Stimulated activated CD4-positive, alpha-beta T cell treated with anti-CD3 and anti-CD28 coated beads, Interleukin-2, amount 100 ng/mL, for 48 hours (primary cell): ENCODE measurements around the gene TNNI3.
A peak's percentile ranks its signal among the peaks of the same experiment; 100 is the strongest.
"Not testable (repeated sequence)": the region's sequence is repeated elsewhere in the genome, so short reads cannot be mapped to it uniquely, and the experiment has no call there.

ENCODE experiments used
- DNase-seq, 2 donors: peaks; one replicate each; pipeline ENCODE4 v3.0.0-alpha.2; 2020

Gene TNNI3

DNA sequence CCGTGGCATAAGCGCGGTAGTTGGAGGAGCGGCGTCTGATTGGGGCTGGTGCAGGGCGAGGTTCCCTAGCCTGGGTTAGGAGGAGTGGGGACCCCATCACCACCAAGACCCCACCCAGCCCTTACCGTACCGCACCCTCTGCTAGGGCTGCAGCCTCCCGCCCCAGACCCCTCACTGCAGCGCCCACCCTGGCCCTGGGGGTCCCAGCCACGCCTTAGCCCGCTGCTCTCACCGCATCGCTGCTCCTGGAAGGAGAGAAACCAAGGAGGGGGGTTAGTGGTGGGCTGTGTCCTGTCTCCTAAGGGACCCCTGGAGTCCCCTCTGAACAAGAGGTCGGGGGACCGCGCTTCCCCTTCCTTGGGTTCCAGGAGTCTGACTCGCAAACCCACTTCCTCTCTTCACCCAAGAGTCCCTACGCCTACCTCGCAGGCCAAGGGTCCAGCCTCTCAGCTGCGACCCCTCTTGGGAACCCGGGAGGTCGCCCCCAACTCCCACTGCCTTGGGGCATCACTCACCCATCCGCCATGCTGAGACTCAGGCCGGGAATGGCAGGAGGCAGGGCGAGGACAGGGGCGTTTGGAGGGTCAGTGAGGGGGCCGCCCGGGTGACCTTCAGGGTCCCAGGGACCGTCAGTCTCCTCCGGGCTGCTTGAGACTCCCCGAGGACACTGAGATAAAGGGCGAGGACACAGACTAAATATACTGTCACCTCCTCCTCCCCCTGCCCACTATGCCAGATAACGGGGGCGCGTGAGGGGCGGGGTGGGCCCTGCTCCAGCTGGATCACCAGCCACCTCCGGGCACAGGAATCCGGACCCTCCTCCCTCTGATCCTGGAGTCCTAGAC is at the start of gene TNNI3:
TNNI3 (minus strand) TSS at position 669 of the 845 bp plus-strand sequence; CDS start at position 526, 143 bp downstream.
- DNase-seq = no peak

DNA sequence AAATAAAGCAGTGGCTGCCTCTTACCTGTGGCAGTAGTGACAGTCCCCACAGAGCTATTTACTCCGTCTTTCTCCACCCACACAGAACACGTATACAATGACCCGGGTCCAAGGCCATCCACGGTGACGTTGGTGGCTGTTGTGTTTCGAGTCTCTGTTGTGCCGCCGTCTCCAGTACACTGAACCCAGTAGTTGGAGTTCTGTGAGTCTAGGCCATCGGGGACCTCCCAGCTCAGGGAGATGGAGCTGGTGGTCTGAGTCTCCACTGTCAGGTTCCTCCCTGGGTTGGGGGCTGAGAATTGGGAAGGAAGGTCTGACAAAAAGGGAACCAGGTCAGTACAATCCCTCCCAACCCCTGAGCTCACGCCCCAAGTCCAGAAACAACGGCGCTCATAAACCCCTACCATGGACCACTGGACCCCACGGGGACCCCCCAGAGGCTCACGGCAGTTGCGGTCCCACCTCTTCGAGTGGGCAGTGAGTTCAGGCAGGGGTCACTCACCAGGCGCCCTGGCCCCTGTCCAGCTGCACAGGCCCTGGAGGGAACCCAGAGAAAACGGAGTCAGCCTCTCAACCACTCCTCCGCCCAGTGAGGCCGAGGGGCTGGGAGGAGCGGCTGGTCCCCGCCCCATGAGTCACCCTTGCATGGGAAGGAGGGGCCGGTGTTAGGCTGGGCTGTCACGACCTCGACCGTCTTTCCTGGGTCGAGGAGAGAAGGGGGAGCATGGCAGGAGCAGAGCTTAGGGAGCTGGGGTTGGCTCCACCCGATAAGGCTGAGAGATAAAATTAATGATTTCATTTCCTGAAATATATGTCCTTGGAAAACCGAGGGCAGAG is 49.4 kb upstream of the TNNI3 start:
- DNase-seq = peak; percentile 29 to 44

DNA sequence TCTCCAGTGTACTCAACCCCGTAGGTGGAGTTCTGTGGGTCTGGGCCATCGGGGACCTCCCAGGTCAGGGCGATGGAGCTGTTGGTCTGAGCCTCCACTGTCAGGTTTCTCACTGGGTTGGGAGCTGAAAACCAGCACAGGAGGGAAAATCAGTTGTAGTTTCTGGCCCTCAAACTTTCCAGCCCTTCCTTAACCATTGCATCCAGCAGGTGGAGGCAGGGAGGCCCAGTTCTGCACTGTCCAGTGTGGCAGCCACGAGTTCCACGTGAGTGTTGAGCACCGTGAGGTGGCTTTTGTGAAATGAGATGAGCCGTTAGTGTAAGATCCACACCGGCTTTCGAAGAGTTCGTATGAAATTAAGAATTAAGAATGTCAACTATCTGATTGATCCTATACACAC is 44.7 kb upstream of the TNNI3 start:
- DNase-seq = not testable (repeated sequence)

DNA sequence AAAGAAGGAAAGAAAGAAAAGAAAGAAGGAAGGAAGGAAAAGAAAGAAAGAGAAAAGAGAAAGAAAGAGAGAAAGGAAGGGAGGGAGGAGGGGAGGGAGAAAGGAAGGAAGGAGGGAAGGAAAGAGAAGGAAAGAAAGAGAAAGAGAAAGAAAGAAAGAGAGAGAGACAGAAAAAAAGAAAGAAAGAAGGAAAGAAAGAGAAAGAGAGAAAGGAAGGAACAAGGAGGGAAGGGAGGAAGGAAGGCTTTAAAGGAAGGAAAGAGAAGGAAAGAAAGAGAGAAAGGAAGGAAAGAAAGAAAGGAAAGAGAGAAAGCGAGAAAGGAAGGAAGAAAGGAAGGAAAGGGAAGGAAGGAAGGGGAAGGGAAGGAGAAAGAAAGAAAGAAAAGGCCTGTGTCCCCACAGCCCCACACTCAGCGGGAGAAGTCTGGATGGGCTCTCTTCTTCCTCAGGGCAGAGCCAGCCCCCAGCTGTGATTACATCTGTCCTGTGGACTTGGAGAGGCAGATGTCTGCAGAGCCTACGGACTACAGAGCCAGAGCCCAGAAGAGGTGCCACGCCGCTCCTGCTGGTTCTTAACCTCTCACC is 42.2 kb upstream of the TNNI3 start:
- DNase-seq = no peak

DNA sequence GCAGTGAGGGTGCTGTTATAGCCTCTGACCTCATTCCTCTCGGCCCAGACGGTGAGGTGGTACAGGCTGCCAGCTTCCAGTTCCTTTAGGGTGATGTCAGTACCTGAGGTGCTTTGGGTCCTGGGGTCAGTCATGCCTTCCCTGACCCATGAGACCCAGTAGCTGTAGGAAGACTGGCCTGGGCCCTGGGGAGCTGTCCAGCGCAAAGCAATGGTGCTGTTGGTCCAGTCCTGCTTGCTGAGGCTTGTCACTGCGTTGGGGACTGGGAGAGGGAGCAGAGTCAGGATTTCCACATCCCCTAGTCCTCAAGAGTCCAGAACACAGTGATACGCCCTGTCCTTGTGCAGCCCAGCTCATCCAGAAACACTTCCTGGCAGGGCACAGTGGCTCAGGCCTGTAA is 41.1 kb upstream of the TNNI3 start:
- DNase-seq = no peak

DNA sequence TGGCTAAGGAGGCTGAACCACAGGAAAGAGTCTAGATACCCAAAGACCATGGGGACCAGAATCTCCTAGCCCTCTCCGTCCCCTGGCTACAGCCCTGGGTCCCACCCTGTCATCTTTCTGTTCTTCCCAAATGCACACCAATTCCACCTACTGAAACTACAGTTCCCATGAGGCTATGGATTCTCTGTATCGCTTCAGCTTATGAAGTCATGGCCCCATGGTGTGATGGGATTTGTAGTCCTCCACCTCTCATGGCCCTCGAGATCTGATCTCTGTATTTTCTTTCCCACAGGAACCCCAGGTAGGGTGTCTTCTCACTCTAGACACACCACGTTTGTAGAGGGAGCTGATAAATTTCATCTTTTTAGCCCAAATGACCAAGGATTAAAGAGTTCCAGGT is 40.0 kb upstream of the TNNI3 start:
- no peak for DNase-seq

DNA sequence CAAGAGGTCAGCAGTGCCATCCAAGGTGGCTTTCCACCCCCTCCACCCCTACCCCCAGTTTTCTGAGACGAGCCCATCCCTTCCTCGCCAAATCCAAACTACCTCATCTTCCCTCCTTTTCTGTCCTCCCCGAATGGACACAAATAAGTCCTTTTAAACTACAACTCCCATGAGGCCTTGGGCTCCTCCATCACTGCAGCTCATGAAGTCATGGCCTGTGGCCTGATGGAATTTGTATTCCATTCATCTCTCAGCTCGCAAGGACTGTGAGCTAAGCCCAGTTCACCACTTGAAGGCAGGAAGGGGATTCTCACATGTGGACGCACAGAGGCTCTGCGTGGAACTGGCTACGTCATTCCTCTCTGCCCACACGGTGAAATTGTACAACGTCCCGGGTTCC is 39.3 kb upstream of the TNNI3 start:
- no peak for DNase-seq

DNA sequence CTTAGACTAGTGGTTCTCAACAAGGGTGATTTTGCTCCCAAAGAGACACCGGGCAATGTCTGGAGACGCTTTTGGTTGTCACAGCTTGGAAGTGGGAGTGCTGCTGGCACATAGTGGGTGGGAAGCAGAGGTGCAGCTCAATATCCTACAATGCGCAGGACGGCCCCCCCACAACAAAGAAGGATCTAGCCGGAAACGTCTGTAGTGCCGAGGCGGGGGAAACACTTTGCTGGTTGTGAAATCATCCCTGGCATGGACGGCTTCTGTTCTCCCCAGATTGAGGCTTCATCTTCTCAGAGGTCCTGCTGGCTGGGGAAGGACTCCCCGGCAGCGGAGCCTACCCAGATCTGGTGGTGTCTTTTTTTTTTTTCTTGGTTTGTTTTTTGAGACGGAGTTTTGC is 35.9 kb upstream of the TNNI3 start:
- no peak for DNase-seq

DNA sequence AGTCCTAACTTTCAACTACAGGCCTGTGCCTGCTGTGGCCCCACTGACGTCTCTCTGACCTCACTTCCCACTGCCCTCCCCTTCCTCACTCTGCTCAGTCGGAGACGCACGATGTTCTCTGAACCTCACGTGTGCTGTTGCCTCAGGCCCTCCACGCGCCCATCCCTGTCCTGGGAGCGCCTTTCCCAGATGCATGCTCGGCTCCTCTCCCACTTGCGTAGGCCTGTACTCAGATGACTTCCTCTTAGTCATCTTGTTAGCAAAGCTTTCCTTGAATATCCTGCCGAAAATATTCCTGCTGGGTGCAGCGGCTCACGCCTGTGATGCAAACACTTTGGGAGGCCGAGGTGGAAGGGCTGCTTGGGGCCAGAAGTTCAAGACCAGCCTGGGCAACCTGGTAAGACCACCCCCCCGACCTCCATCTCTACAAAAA is 31.9 kb upstream of the TNNI3 start:
- no peak for DNase-seq

DNA sequence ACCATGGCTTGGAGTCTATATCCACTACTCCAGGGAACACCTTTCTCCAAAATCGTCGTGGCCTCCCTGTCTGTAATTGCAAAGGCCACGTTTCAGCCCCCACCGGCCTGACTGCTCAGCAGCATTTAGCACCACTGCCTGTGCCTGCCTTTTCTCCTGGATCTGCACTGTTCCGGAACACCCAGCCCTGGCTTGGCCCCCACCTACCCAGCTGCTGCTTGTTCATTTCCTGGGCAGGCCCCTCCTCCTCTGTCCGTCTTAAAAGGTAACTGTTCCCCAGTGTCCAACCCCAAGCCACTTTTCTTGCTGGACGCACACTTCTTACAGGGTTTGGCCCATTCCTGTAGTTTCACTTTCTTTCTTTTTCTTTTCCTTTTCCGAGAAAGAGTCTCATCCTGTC is 31.1 kb upstream of the TNNI3 start:
- no peak for DNase-seq

DNA sequence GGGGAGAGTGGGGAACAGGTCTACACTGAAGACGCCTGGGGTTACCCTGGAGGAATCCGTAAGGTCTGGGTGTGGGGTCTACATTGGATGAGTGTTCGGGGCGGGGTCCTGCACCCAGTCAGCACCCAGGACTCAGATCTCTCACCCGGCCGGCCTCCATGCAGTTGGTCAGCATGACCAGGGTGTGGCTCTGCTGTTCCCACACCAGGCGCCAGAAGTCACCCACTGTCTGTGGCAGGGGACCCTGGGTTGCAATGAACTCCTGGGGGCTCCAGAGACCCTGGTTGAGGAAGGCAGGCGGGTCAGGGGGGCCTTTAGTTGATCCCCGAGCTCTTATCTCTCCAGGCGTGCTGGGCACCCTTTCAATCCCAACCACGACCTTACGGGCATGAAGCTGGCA is 28.5 kb upstream of the TNNI3 start:
- no peak for DNase-seq

DNA sequence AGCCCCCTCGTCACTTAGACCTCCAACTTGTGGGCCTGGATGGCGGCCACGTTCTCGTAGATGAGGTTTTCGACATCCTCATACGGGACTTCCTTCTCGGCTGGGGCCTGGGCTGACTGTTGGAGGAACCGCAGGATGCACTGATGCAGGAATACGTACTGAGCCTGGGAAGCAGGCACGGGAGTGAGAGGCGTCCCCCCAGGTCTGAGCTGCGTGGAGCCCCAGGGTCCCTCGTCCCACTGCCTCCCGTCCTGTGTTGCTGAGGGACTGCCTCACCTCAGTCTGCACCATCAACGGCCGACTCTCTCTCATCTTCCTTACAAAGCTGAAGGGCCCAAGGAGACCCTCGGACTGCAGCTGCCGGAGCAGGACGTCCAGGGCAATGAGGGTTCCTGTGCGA is 24.2 kb upstream of the TNNI3 start:
- DNase-seq = no peak

DNA sequence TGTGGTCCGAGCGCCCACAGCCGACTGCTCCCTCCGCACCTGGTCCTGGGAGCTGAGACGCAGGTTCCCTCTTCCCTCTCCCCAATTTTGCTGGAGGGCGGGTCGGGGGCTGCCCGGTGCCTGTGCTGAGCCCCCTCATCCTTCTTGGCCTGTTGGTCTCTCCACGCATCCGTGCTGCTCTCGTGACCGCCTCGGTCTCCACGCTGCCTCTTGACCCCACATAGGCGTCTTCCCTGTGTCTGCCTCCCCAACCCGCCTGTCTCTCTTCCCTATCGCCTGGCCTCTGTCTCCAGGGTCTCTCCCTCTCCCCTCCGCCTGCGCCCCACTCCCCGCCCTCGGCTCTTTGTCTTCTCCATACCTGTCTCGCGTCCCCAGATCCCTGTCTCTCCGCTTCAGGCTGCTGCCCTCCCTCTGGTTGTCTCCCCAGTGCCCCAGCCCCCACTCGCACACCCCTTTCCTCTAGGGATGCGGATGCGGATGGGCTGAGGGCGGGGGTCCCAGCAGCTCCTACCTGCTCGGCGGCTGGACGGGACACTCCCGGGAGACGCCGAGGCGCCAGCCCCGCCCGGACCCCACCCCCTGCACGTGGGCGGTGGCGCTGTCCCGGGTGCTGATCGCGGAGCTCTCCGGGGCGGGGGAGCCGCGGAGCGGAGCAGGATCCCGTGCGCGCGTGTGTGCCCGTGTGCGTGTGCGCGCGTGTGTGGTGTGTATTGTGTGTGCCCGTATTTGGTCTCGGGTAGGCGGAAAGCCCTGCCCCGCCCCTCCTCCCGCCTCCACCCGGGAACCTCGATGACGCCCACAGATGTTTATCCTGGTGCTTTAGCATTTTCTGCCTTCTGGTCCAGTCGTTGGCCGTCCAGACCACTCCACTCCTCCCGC is 22.3 kb upstream of the TNNI3 start, which contains the start of gene SYT5:
SYT5 (minus strand) TSS at position 684 of the 879 bp plus-strand sequence. CDS start 1,248 bp downstream, outside the sequence.
- DNase-seq = peak; percentile 70

DNA sequence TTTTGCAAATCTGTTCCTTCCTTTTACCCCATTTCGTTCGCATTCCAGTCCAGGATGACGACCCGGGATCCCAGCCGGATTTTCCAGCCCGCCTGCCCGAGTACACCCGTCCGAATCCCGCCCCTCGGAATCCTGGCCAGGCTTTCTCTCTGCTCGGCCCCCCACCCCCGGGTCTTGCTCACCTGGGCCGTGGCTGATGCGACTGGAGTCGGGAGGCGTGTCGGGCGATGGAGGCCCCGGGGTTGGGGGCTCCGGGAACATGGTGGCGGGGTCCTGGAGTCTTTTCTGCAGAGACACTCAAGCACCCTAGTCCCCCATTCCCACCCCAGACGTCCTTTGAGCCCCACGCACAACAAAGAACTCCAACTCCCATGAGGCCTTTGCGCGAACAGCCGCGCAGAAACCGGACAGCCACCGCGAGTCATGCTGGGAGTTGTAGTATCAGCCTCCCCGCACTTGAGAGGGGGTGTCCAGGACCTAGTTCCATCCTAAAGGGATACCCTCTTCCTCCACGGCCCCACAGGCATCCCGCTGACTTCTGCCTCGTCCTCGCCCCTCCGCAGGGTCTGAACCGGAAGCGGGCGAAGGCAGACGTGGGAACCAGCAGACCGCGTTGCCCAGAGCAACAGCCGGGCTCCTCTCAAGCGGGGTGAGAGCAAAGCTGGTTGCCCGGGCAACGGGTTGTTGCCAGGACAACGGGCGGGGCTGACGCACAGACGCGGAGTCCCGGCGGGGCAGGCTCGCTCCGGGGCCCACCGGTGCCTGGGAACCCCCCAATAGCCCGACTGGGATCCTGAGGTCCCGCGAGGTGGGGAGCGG is 21.5 kb upstream of the TNNI3 start:
- peak; percentile 76 to 82 for DNase-seq

DNA sequence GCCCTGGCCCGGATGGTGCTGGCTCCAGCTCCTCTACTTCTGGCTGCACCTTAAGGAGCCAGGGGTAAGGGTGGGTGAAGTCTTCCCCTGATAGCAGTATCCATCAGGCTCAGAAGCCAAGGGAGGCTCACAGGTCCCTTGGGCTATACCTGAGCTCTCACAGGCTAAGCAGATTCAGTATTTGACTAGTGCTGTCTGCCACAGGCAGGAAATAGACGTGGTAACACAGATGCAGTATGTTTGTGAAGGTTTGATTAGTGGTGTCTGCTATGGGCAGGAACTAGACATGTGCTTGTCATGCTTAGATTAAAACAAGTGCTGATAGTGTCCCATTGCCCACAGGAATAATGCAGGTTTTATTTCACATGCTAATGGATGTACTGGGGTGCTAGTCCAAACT is 18.5 kb upstream of the TNNI3 start:
- DNase-seq = no peak

DNA sequence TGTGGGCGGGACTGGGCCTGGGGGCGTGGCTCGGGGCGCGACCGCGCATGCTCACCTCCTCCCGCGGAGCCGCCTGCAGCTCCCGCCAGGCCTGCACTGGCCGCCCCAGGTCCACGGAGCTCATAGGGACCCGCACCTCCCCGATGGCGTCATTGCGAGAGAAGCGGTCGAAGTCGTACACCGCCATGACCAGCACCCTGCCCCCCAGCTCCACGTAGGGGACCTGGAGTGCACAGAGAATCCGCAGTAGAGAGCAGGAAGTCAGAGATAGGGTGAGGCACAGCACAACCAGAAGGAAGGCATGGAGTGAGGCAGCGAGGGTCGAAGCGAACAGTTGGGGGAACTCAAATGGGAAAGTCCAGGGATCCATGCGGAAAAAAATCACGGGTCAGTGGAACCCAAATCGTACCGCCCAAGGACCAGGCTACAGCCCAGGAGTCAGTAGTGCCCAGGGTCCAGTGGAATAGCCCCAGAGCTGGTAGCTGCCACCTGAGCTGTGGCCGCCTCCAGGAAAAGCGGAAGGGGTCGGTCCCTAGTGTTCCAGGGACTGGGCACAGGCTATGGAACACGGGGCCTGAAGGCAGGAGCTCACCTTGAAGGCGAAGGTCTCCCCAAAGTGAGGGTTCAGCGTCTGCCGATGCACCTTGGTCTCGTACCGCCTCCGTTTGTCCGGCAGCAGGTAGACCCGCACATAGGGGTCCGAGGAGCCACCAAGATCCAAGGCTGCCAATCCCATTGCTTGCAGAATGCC is 17.8 kb upstream of the TNNI3 start:
- no peak for DNase-seq

DNA sequence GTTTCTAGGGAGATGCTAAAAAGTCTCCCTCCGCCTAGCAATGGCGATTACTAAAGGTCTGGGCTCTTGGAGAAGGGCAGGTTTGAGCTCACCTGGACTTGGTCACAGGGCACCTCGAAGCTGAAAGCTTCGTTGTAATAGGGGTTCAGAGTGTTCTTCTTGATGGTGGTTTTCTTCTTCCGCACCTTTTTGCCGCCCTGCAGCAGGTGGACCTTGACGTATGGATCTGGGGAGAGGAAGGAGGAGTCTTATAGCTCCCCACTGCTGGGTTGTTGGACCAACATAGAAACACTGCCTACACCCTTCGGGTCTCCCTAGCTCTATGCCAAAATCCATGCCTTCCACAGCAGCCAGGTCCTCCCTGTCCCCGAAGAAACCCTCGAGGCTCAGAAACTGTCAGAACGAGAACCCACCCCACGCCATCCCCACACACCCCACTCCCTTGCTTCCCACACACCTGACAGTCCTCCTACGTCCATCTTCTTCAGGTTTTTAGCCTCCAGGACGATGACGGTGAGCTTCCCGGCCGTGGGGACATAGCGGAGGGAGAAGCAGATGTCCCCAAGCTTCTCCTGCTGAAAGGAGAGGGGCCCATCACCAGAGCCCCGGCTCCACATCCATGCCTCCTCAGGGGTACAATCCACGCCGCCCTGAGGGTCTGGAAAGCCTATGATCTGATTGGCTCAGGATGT is 17.0 kb upstream of the TNNI3 start:
- DNase-seq = no peak

DNA sequence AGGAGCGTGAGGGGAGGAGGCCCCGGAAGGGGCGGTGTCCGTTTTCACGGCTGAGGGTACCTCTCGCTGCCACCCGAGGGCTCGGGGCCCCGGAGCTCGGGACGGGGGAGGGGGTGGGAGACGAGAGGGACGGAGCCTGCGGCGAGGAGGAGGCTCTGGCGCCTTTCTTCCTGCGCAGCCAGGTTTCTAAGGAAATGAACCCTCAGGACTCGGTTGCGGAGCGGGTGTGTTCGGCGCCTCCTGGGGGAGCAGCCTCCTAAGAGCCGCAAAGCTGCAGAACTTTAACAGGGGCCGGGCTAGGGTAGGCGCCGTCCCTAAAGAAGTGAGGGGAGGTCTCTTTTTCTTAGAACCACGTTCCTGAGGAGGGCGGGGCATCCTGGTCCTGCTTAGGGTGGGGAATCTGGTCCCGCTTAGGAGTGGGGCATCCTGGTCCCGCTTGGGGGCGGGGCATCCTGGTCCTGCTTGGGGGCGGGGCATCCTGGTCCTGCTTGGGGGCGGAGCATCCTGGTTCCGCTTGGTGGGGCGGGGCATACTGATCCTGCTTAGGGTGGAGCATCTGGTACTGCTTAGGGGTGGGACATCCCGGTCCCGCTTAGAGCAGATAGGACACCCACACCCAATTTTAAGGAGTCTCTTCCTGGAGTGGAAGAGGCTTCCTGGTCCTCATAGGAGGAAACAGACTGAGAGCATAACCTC is 16.3 kb upstream of the TNNI3 start:
- peak; percentile 48 to 62 for DNase-seq

DNA sequence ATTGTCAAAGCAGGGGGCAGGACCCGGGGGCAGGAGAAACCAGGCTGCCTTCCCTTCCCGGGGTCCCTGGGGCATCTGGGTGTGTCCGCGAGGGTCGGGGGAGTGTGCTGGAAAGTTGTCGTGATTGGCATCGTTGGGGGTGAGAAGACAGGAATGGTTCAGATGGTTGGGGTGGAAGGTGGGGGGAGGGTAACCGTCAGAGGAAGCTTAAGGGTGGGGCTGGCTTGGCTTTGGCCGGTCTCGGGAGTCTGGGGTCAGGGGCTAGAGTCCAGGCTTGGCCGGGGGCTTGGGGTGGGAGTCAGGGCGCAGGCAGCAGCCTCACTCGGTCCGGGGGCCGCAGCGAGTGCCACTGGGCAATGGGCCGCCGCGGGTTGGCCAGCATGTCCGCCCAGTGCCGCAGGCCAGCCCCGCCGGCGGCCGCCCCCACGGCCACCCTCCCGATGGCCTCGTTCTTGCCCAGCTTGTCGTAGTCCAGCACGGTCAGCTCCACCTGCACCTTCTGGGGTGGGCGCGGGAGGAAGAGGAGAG is 15.7 kb upstream of the TNNI3 start:
- DNase-seq = no peak
